Mucosa of stomach (tissue), 1 donor: Measurements from ENCODE around the gene DMRTA2.

Experiments used
- H3K27me3 ChIP-seq: one replicate; pipeline ENCODE4 v1.7.0; 2013; ENCODE audit warnings: mild to moderate bottlenecking, low read length; ENCODE audit not compliant: control insufficient read depth, insufficient read depth
- H3K36me3 ChIP-seq: one replicate; pipeline ENCODE4 v1.7.0; 2013; ENCODE audit warnings: low read length; ENCODE audit not compliant: control insufficient read depth, insufficient read depth
- H3K4me1 ChIP-seq: one replicate; pipeline ENCODE4 v1.7.0; 2013; ENCODE audit warnings: mild to moderate bottlenecking, low read length; ENCODE audit not compliant: control insufficient read depth, insufficient read depth
- H3K4me3 ChIP-seq: one replicate; pipeline ENCODE4 v1.7.0; 2013; ENCODE audit warnings: low read length
- H3K9ac ChIP-seq: one replicate; pipeline ENCODE4 v1.7.0; 2013; ENCODE audit warnings: mild to moderate bottlenecking, low read length, moderate library complexity
- H3K9me3 ChIP-seq: one replicate; pipeline ENCODE4 v1.7.0; 2013; ENCODE audit warnings: mild to moderate bottlenecking, low read length, moderate library complexity; ENCODE audit not compliant: control insufficient read depth
- donor health status: Pancreatic carcinoma.

The DMRTA2 gene

GRCh38 chr1:50368179-50369007 lies 54.9 kb downstream of the DMRTA2 start:
- H3K9ac ChIP-seq, result no peak overlapping the region
- peaks cover 5% of the 10 kb centered on the region for H3K4me1 ChIP-seq
- H3K27me3 ChIP-seq, result peaks cover 19% of the 10 kb centered on the region
- no peak overlapping the region for H3K4me3 ChIP-seq
- H3K9me3 ChIP-seq, result no peaks in the 10 kb centered on the region
- no peaks in the 10 kb centered on the region for H3K36me3 ChIP-seq
